BLaER1 (cell line): ENCODE results near the gene TOMM40.

Experiments
- H3K27ac ChIP-seq: shearing (Covaris generic); formaldehyde crosslinking; 2 replicates; pipeline ENCODE4 v1.8.1; 2022
- H3K27me3 ChIP-seq: shearing (Covaris generic); formaldehyde crosslinking; 2 replicates; pipeline ENCODE4 v1.8.1; 2022
- H3K36me3 ChIP-seq: shearing (Covaris generic); formaldehyde crosslinking; 2 replicates; pipeline ENCODE4 v1.8.1; 2022
- H3K4me1 ChIP-seq: shearing (Covaris generic); formaldehyde crosslinking; 2 replicates; pipeline ENCODE4 v1.8.1; 2022
- H3K4me2 ChIP-seq: shearing (Covaris generic); formaldehyde crosslinking; 2 replicates; pipeline ENCODE4 v1.8.1; 2022
- H3K4me3 ChIP-seq: shearing (Covaris generic); formaldehyde crosslinking; 2 replicates; pipeline ENCODE4 v1.8.1; 2022
- H3K9ac ChIP-seq: shearing (Covaris generic); formaldehyde crosslinking; 2 replicates; pipeline ENCODE4 v1.8.1; 2022
- H3K9me3 ChIP-seq: shearing (Covaris generic); formaldehyde crosslinking; 2 replicates; pipeline ENCODE4 v1.8.1; 2022
- H4K20me1 ChIP-seq: shearing (Covaris generic); formaldehyde crosslinking; 2 replicates; pipeline ENCODE4 v1.8.1; 2022
- Cebpa-rat ChIP-seq: shearing (Covaris generic); IDR thresholded peaks from 2 replicates; pipeline ENCODE4 v1.8.1; 2022

The TOMM40 gene

DNA sequence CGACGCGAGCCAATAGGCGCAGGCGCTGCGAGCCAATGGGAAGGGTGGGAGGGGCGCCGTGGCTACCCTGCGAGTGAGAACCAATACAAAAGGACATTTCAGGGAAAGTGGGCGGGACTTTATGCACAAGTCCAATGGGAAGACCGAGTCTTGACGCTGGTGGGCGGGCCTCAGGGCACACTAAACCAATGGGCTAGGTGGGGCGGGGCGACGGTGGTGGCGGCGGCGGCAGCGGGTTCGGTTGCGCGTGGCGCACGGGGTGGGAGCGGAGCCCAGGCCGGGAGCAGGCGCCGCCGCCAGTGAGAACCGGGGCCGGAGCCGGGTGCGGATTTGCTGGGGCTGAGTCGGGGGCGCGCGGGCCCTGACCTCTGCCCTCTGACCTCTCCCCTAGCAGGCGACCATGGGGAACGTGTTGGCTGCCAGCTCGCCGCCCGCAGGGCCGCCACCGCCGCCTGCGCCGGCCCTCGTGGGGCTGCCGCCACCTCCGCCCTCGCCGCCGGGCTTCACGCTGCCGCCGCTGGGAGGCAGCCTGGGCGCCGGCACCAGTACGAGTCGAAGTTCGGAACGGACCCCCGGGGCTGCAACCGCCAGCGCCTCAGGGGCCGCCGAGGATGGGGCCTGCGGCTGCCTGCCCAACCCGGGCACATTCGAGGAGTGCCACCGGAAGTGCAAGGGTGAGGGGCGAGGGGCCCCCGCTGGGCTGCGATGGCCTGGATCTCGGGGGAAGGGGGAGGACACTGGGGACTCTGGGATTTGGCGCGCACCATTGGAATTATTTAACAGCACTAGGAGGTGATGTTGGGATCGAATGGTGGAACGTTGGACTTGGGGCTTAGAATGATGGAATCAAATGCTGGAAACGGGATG lies at the start of gene TOMM40:
TSS of gene TOMM40 (plus strand) at position 239 of the 867 bp plus-strand sequence. CDS start at position 401, 162 bp downstream.
- H3K4me2 ChIP-seq: peak within 1 kb of the TSS; percentile 93
- no peaks in the 10 kb centered on the region for H3K27me3 ChIP-seq
- peaks cover 71% of the 10 kb centered on the region for H3K36me3 ChIP-seq
- peak within 1 kb of the TSS; percentile 96 for H3K4me3 ChIP-seq
- H4K20me1 ChIP-seq: peaks cover 45% of the 10 kb centered on the region
- peak within 1 kb of the TSS; percentile 95 for H3K9ac ChIP-seq
- no peaks in the 10 kb centered on the region for H3K9me3 ChIP-seq
- H3K4me1 ChIP-seq: peaks cover 23% of the 10 kb centered on the region
- no peak for TF ChIP-seq Cebpa-rat
- H3K27ac ChIP-seq: peak within 1 kb of the TSS; percentile 95

DNA sequence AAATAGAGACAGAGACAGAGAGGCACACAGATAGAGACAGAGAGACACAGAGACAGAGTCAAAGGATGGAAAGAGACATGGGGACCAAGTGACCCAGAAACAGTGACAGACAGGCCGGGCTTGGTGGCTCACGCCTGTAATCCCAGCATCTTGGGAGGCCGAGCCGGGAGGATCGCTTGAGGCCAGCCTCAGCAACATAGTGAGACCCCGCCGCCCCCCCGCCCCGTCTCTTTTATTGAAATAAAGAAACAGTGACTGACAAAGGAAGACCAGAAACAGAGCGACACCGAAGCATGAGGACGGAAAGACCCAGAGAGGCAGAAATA lies 45.8 kb upstream of the TOMM40 start:
- Histone ChIP-seq H3K4me3 (peak overlapping the region; percentile 99), H3K27ac (peak overlapping the region; percentile 50)
- TF ChIP-seq Cebpa-rat: no peak

GRCh38 chr19:44845612-44846454 lies 45.2 kb upstream of the TOMM40 start, which contains the start of gene NECTIN2:
Gene NECTIN2, plus strand, starts transcription at chr19:44846297. Its CDS starts 229 bp downstream, at chr19:44846526.
- Histone ChIP-seq H3K9me3 (no peaks in the 10 kb centered on the region), H3K4me1 (peaks cover 50% of the 10 kb centered on the region), H4K20me1 (peaks cover 32% of the 10 kb centered on the region), H3K9ac (peak within 1 kb of the TSS; percentile 98), H3K36me3 (no peaks in the 10 kb centered on the region), H3K4me3 (peak within 1 kb of the TSS; percentile 99), H3K27ac (peak within 1 kb of the TSS; percentile 99), H3K4me2 (peak within 1 kb of the TSS; percentile 99), H3K27me3 (no peaks in the 10 kb centered on the region)
- no peak for TF ChIP-seq Cebpa-rat

More for the DNA sequence above, 45.8 kb upstream of the TOMM40 start:
- peaks cover 46% of the 10 kb centered on the region for H3K4me1 ChIP-seq
- H3K4me2 ChIP-seq: peak overlapping the region; percentile 80
- peaks cover 26% of the 10 kb centered on the region for H4K20me1 ChIP-seq
- no peaks in the 10 kb centered on the region for H3K36me3 ChIP-seq
- no peaks in the 10 kb centered on the region for H3K27me3 ChIP-seq
- no peaks in the 10 kb centered on the region for H3K9me3 ChIP-seq
- H3K9ac ChIP-seq: peak overlapping the region; percentile 98

DNA sequence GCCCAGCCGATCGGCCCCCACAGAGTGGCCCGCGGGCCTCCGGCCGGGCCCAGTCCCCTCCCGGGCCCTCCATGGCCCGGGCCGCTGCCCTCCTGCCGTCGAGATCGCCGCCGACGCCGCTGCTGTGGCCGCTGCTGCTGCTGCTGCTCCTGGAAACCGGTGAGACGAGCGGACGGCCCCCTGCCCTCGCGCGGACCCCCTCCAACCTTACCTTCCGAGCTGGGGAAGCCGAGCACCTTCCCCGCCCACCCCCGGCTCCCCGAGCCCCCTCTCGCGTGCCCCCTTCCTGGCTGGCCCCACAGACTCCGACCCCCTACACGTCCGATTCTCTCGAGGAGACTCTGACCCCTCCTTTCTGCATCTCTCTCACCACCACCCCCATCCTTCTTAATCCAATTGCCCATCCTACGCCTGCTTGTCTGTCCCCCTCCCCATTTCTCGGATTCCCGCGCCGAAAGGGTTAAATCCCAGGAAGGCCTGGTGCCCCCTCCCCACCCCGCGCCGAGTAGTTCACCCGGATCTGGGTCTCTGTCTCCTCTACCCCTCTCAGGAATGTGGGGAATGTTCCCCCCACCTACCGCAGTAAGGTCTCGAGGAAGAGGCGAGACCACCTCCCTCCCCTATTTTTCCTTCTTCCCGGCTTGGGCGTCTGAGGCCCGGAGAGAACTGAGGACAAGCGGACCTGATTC lies 44.5 kb upstream of the TOMM40 start:
- H3K4me3 ChIP-seq: peak overlapping the region; percentile 99
- H3K9ac ChIP-seq: peak overlapping the region; percentile 98

DNA sequence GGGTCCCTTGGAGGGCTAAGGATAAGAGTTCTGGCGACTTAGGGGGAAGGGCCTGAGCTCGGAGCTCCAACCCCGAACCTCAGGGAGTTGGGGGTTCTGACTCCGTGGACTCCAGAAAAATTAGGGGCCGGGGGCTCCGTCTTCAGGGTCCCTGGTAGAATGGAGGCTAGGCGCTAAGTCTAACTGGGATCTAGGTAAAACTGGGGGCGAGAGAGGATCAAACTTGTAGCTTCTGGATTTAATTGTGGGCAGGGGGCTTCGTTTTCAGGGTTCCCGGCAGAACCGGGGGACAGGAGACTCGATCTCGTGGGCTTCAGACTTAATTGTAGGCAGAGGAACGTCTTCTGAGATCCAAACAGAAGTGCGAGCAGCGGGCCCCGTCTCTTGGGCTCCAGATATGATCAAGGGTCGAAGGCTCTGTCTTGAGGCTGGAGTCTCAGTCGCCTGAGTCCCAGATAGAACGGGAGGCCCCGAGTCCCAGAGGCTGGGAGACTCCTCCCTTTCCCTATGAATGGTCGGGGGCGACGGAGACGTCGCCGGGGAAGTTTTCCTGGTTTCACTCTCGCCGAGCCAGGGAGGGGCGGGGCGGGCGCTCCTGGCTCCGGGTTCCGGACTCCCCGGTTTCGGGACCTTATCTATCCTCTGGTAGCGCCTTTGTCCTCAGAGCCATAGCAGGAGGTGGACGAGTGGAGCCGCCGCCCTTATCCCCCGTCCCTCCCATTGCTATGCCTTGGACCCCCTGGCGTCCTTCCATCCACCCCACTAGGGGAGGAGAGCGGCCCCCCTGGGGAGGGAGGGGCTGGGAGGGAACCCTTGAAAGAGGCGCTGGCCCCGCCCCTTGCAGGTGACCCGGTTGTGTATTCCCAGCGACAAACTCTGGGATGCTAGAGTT lies 43.7 kb upstream of the TOMM40 start:
- H3K27ac ChIP-seq: peak overlapping the region; percentile 99
- H3K36me3 ChIP-seq: no peaks in the 10 kb centered on the region; the same call in 1 of the 2 replicates
- H4K20me1 ChIP-seq: peaks cover 47% of the 10 kb centered on the region
- H3K9ac ChIP-seq: peak overlapping the region; percentile 98
- no peak for TF ChIP-seq Cebpa-rat
- no peaks in the 10 kb centered on the region for H3K27me3 ChIP-seq
- H3K4me1 ChIP-seq: peaks cover 58% of the 10 kb centered on the region
- H3K9me3 ChIP-seq: no peaks in the 10 kb centered on the region
- H3K4me2 ChIP-seq: peak overlapping the region; percentile 99
- peak overlapping the region; percentile 99 for H3K4me3 ChIP-seq

More for the DNA sequence above, 44.5 kb upstream of the TOMM40 start:
- TF ChIP-seq Cebpa-rat: no peak
- Histone ChIP-seq H3K27me3 (no peaks in the 10 kb centered on the region), H4K20me1 (peaks cover 39% of the 10 kb centered on the region), H3K4me1 (peaks cover 50% of the 10 kb centered on the region), H3K36me3 (no peaks in the 10 kb centered on the region; the same call in 1 of the 2 replicates), H3K9me3 (no peaks in the 10 kb centered on the region), H3K4me2 (peak overlapping the region; percentile 99), H3K27ac (peak overlapping the region; percentile 99)

GRCh38 chr19:44848036-44848811 lies 42.8 kb upstream of the TOMM40 start:
- TF ChIP-seq Cebpa-rat: no peak
- Histone ChIP-seq H3K4me1 (peaks cover 64% of the 10 kb centered on the region), H3K27ac (peak overlapping the region; percentile 99), H3K4me3 (peak overlapping the region; percentile 99), H3K9me3 (no peaks in the 10 kb centered on the region), H4K20me1 (peaks cover 55% of the 10 kb centered on the region), H3K9ac (peak overlapping the region; percentile 98), H3K27me3 (no peaks in the 10 kb centered on the region), H3K36me3 (peaks cover 5% of the 10 kb centered on the region; the same call in 1 of the 2 replicates), H3K4me2 (peak overlapping the region; percentile 99)

DNA sequence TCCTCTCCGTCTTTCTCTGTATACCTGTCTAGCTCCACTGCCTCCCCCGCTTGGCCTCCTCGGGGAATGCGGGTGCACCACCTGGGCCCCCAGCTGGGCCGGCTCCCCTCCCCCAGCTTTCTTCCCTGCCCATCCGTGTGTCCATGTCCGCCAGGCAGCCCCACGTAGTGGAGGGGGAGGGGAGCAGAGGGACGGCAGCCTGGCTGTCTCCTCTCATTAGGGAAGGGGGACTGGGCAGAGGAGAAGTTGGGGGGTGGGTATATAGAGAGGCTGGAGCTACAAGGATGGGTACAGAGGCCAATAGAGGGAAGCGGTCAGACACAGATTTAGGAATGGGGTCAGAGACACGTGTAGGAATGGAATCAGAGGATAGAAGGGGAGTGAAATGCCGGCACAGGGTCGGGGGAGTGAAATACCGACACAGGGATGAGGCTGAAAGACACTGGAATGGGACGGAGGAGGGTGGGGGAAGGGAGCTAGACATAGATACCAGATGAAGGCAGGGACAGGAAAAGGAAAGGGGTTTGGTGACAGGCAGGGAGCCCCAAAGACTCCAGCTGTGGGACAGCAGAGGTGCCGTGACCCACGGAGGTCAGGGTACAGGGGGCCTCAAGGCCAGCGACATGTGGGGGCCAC lies 42.1 kb upstream of the TOMM40 start:
- Histone ChIP-seq H3K27ac (peak overlapping the region; percentile 99), H3K4me3 (peak overlapping the region; percentile 99), H3K27me3 (no peaks in the 10 kb centered on the region), H4K20me1 (peaks cover 61% of the 10 kb centered on the region), H3K4me2 (peak overlapping the region; percentile 99), H3K4me1 (peaks cover 64% of the 10 kb centered on the region), H3K36me3 (peaks cover 11% of the 10 kb centered on the region; the same call in 1 of the 2 replicates), H3K9ac (peak overlapping the region; percentile 98), H3K9me3 (no peaks in the 10 kb centered on the region)
- no peak for TF ChIP-seq Cebpa-rat
